Measurements from ENCODE around the gene IL1RAP. TPM values are rescaled to one million over a fixed set of nuclear protein-coding genes. Genes with fewer than 3 reads are reported as not detected.
"Not testable (repeated sequence)": the region's sequence is repeated elsewhere in the genome, so short reads cannot be mapped to it uniquely, and the experiment has no call there.

IL1RAP gene
- total RNA-seq, 1 donor from 2014 or later: 8.2 TPM

DNA sequence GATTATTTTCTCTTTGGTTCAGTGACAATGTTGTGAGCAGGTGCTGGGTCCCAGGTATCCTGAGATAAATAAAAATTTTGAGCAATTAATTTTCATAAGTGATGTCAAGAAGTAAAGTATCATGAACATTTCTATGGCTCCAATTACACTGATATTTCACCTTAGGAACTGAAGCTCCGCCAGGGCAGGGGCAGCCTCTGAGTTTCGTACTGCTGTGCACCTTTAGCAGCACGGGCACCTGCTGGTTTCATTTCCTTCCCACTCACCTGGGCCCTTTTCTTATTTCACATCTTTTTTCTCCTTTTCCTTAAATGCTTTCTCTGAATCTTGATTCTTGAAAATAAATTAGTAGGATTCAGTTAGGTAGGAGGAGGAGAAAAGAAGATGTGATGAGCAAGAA, 1.2 kb upstream of the IL1RAP start:
- Mint-ChIP-seq H3K27me3 (peaks cover 30% of the 10 kb centered on the region), H3K9me3 (no peaks in the 10 kb centered on the region), H3K4me1 (ENCODE audit: unreplicated experiment) (peaks cover 5% of the 10 kb centered on the region), H3K36me3 (no peaks in the 10 kb centered on the region), H3K4me3 (peak overlapping the region; percentile 87), H3K27ac (peak overlapping the region; percentile 56)
- TF ChIP-seq, protein P1, sequence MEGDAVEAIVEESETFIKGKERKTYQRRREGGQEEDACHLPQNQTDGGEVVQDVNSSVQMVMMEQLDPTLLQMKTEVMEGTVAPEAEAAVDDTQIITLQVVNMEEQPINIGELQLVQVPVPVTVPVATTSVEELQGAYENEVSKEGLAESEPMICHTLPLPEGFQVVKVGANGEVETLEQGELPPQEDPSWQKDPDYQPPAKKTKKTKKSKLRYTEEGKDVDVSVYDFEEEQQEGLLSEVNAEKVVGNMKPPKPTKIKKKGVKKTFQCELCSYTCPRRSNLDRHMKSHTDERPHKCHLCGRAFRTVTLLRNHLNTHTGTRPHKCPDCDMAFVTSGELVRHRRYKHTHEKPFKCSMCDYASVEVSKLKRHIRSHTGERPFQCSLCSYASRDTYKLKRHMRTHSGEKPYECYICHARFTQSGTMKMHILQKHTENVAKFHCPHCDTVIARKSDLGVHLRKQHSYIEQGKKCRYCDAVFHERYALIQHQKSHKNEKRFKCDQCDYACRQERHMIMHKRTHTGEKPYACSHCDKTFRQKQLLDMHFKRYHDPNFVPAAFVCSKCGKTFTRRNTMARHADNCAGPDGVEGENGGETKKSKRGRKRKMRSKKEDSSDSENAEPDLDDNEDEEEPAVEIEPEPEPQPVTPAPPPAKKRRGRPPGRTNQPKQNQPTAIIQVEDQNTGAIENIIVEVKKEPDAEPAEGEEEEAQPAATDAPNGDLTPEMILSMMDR (conservative IDR thresholded peaks at IDR 0.05): no peak
- DNase-seq (ENCODE audit: extremely low spot score, unreplicated experiment): no peak

DNA sequence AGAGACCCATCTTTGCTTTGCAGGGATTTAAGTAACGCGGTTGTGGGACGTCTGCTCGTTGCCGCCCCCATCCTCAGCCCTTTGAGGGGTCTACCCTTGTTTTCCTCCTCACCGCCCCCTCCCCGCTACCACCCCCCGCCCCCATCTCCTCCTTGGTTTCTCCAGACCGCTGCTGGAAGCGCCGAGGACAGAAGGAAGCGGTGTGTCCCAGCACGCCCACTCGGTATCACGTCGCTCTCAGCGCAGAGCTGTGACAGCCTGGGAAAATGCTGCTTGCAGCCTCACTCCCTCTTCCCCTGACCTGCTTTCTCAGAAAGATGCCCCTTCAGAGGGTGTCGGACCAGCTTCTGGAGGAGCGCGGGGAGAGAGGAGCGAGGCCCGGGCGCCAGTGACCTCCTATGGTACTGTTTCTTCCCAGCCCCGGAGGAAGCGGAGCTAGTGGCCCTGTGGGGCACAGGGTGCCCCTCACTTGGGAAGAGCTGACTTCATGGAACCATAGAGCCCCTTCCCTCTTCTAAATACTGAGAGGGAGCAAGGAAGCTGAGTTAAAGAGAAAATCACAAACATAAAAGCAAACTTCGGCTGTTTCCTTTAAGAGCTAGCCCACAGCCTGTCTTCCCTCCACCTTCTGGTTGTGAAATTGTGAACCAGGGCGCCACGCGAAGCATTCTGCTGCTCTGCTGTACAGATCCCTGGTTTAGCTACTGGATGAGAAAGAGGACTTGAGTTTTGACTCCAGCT, 698 bp downstream of the IL1RAP start:
- TF ChIP-seq, protein P1 (conservative IDR thresholded peaks at IDR 0.05): no peak
- no peaks in the 10 kb centered on the region for H3K9me3 Mint-ChIP-seq
- H3K4me1 Mint-ChIP-seq (ENCODE audit: unreplicated experiment): peaks cover 5% of the 10 kb centered on the region
- H3K27ac Mint-ChIP-seq: no peak overlapping the region
- no peak for DNase-seq (ENCODE audit: extremely low spot score, unreplicated experiment)
- no peaks in the 10 kb centered on the region for H3K36me3 Mint-ChIP-seq
- H3K27me3 Mint-ChIP-seq: peaks cover 32% of the 10 kb centered on the region
- H3K4me3 Mint-ChIP-seq: peak overlapping the region; percentile 87

DNA sequence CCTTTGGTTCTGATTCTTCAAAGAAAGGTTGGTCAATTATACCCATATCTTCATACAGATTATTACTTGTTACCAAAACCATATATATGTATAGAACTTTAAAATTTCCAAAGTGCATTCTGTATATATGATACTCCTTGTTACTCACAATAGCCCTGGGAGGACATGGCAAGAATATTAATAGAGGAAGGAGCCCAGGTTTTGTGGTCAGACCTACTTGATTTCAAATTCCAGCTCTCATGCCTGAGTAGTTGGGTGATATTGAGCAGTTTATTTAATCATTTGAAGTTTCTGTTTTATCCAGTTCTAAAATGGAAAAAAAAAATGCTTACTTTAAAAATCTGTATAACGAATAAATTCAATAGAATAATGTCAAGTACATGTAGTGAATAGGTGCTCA, 2.5 kb downstream of the IL1RAP start:
- Mint-ChIP-seq H3K27ac (no peak overlapping the region), H3K4me3 (peak overlapping the region; percentile 87), H3K9me3 (no peaks in the 10 kb centered on the region), H3K27me3 (peaks cover 29% of the 10 kb centered on the region), H3K36me3 (no peaks in the 10 kb centered on the region), H3K4me1 (ENCODE audit: unreplicated experiment) (peaks cover 5% of the 10 kb centered on the region)
- DNase-seq (ENCODE audit: extremely low spot score, unreplicated experiment): no peak
- TF ChIP-seq, protein P1 (conservative IDR thresholded peaks at IDR 0.05): no peak

DNA sequence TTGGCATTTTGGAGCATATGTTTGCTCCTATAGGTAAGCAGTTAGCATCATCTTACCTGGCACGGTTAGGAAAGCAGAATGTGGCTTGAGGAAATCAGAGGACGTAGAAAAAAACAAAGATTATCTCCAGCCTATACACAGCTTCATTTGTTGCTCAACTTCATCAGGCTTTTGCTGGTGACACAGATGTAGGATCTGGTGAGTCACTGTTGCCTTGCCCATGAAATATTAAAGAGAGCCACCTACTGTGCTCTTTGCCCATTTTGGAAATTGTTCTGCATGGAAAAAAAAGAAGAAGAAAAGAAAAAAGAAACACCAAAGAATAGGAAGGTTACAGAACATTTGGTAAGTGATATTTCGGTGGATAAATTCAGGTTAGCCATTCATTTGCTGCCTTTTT, 3.8 kb downstream of the IL1RAP start:
- H3K9me3 Mint-ChIP-seq: no peaks in the 10 kb centered on the region
- no peak overlapping the region for H3K4me3 Mint-ChIP-seq
- no peak for DNase-seq (ENCODE audit: extremely low spot score, unreplicated experiment)
- H3K27me3 Mint-ChIP-seq: peaks cover 29% of the 10 kb centered on the region
- H3K36me3 Mint-ChIP-seq: no peaks in the 10 kb centered on the region
- H3K4me1 Mint-ChIP-seq (ENCODE audit: unreplicated experiment): peaks cover 5% of the 10 kb centered on the region
- TF ChIP-seq, protein P1 (conservative IDR thresholded peaks at IDR 0.05): no peak
- no peak overlapping the region for H3K27ac Mint-ChIP-seq

DNA sequence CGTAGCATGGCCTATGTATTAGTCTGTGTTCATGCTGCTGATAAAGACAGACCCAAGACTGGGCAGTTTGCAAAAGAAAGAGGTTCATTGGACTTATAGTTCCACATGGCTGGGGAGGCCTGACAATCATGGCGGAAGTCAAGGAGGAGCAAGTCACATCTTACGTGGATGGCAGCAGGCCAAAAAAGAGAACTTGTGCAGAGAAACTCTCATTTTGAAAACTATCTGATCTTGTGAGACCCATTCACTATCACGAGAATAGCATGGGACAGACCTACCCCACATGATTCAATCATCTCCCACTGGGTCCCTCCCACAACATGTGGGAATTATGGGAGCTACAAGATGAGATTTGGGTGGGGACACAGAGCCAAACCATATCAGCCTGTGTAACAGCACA, 4.6 kb downstream of the IL1RAP start:
- H3K27me3 Mint-ChIP-seq: peaks cover 21% of the 10 kb centered on the region

DNA sequence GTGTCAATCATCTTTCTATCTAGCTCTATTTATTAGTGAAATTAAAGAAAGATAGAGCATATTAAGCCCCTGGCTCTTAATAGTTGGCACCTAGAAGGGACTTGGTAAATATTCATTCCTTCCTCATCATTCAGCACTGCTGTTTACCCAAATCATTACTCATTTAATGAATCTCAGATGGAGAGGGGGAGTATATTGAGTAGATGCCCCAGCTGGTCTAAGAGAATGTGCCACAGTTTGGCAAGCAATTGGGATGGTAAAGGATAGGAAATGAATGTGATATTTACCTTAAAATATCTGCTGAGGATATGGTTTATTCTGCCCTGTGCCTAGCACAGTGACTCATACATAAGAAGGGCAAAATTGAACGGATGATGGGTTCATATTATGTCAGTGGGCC, 6.0 kb downstream of the IL1RAP start:
- H3K27me3 Mint-ChIP-seq: peaks cover 18% of the 10 kb centered on the region
- TF ChIP-seq, protein P1 (conservative IDR thresholded peaks at IDR 0.05): no peak
- H3K9me3 Mint-ChIP-seq: no peaks in the 10 kb centered on the region
- no peak overlapping the region for H3K27ac Mint-ChIP-seq
- H3K4me1 Mint-ChIP-seq (ENCODE audit: unreplicated experiment): peaks cover 3% of the 10 kb centered on the region
- no peak for DNase-seq (ENCODE audit: extremely low spot score, unreplicated experiment)
- H3K36me3 Mint-ChIP-seq: no peaks in the 10 kb centered on the region
- no peak overlapping the region for H3K4me3 Mint-ChIP-seq

More for the DNA sequence above, 4.6 kb downstream of the IL1RAP start:
- not testable (repeated sequence) for H3K4me3 Mint-ChIP-seq; H3K4me1 Mint-ChIP-seq (ENCODE audit: unreplicated experiment); H3K9me3 Mint-ChIP-seq; H3K36me3 Mint-ChIP-seq; DNase-seq (ENCODE audit: extremely low spot score, unreplicated experiment); H3K27ac Mint-ChIP-seq
